ENCODE data around the gene MEX3C. TPM values are rescaled to one million over a fixed set of nuclear protein-coding genes. Genes with fewer than 3 reads are reported as not detected.
A peak's percentile ranks its signal among the peaks of the same experiment; 100 is the strongest.

MEX3C gene
- polyA plus RNA-seq, 2 donors: 8.0 to 8.1 TPM

DNA sequence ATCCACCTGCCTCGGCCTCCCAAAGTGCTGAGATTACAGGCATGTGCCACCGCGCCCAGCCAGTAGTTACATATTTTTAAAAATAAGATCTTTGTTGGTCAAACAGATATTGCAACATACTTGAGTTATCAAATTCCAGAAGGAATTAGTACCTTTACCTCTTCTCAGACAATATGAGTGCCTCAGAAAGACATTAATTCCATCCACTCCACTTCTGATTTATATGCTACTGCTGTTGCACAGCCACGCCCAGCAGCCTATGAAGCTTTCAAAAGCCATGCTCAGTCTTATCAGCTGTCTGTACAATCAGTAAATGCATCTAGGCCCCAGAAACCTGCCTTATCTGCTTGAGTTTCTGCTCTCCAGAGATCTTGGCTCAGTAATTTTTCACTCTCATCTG, 47.8 kb downstream of the MEX3C start:
- Histone ChIP-seq H3K9me3 (ENCODE audit: control insufficient read depth in 2 of 2, insufficient read depth in 1 of 2, low read depth in 1 of 2, low read length in 1 of 2) (peaks cover 0 to 9% of the 10 kb centered on the region in 2 donors), H3K27ac (ENCODE audit: low read depth in 2 of 2, low read length in 1 of 2) (no peak overlapping the region), H3K4me1 (ENCODE audit: control insufficient read depth in 2 of 2, insufficient read depth in 2 of 2, low read length in 1 of 2) (no peaks in the 10 kb centered on the region), H3K27me3 (ENCODE audit: control insufficient read depth in 1 of 2, insufficient read depth in 2 of 2, low read length in 2 of 2) (no peaks in the 10 kb centered on the region), H3K4me3 (ENCODE audit: low read depth in 1 of 2, low read length in 2 of 2) (no peak overlapping the region), H3K36me3 (ENCODE audit: control insufficient read depth in 2 of 2, insufficient read depth in 2 of 2, low read length in 1 of 2) (no peaks in the 10 kb centered on the region)
- WGBS, 2 donors: 94 to 95% methylated on average over 4 of the region's 4 CpGs

DNA sequence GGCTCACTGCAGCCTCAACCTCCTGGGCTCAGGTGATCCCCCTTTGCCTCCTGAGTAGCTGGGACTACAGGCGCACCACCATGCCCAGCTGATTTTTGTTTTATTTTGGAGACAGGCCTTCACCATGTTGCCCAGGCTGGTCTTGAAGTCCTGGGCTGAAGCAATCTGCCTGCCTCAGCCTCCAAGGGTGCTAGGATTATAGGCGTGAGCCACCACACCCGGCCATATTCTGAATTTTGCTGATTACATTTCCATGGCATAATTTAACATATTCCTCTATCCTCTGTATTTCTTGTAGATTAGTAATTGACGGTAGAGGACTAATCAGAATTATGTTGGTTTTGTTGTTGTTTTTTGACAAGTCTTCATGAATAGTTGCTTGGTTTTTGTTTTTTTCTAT, 50.6 kb downstream of the MEX3C start:
- no peaks in the 10 kb centered on the region for H3K4me1 ChIP-seq (ENCODE audit: control insufficient read depth in 2 of 2, insufficient read depth in 2 of 2, low read length in 1 of 2)
- H3K27ac ChIP-seq (ENCODE audit: low read depth in 2 of 2, low read length in 1 of 2): no peak overlapping the region
- WGBS, 2 donors: 69 to 70% methylated on average over 4 of the region's 4 CpGs
- H3K9me3 ChIP-seq (ENCODE audit: control insufficient read depth in 2 of 2, insufficient read depth in 1 of 2, low read depth in 1 of 2, low read length in 1 of 2): peaks cover 0 to 9% of the 10 kb centered on the region in 2 donors
- no peaks in the 10 kb centered on the region for H3K36me3 ChIP-seq (ENCODE audit: control insufficient read depth in 2 of 2, insufficient read depth in 2 of 2, low read length in 1 of 2)
- H3K27me3 ChIP-seq (ENCODE audit: control insufficient read depth in 1 of 2, insufficient read depth in 2 of 2, low read length in 2 of 2): no peaks in the 10 kb centered on the region
- no peak overlapping the region for H3K4me3 ChIP-seq (ENCODE audit: low read depth in 1 of 2, low read length in 2 of 2)

- Histone ChIP-seq H3K36me3 (ENCODE audit: control insufficient read depth in 2 of 2, insufficient read depth in 2 of 2, low read length in 1 of 2) (no peaks in the 10 kb centered on the region), H3K4me1 (ENCODE audit: control insufficient read depth in 2 of 2, insufficient read depth in 2 of 2, low read length in 1 of 2) (peaks cover 4 to 5% of the 10 kb centered on the region in 2 donors)
- WGBS, 2 donors: 93 to 95% methylated on average over 8 of the region's 8 CpGs
These were observed 58.5 kb downstream of the MEX3C start for GRCh38 chr18:51138936-51139335.

DNA sequence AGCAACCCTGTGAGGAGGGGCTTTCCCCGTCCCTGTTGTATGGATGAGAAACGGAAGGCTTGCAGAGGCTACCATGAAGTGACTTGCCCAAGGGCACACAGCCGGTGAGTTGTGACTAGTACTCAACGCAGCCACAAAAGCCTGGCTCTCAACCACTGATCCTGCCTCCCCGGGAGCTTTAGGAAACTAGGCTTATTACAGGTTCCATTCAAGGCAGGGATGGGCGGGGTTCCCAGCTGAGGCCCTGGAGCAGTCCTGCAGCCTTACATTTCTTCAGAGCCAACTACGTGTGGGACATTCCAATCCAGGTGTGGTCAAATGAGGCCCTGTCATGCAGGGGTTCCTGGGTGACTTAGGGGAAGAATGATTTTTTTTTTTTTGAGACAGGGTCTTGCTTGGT, 59.6 kb downstream of the MEX3C start:
- no peaks in the 10 kb centered on the region for H3K27me3 ChIP-seq (ENCODE audit: control insufficient read depth in 1 of 2, insufficient read depth in 2 of 2, low read length in 2 of 2)
- peak overlapping the region in 1 of 2 donors; percentile 10 for H3K27ac ChIP-seq (ENCODE audit: low read depth in 2 of 2, low read length in 1 of 2)
- H3K4me1 ChIP-seq (ENCODE audit: control insufficient read depth in 2 of 2, insufficient read depth in 2 of 2, low read length in 1 of 2): peaks cover 4 to 5% of the 10 kb centered on the region in 2 donors
- no peaks in the 10 kb centered on the region for H3K9me3 ChIP-seq (ENCODE audit: control insufficient read depth in 2 of 2, insufficient read depth in 1 of 2, low read depth in 1 of 2, low read length in 1 of 2)
- no peak overlapping the region for H3K4me3 ChIP-seq (ENCODE audit: low read depth in 1 of 2, low read length in 2 of 2)
- H3K36me3 ChIP-seq (ENCODE audit: control insufficient read depth in 2 of 2, insufficient read depth in 2 of 2, low read length in 1 of 2): no peaks in the 10 kb centered on the region
- WGBS, 2 donors: 55 to 74% methylated on average over 7 of the region's 7 CpGs

More at GRCh38 chr18:51138936-51139335, 58.5 kb downstream of the MEX3C start:
- Histone ChIP-seq H3K4me3 (ENCODE audit: low read depth in 1 of 2, low read length in 2 of 2) (no peak overlapping the region), H3K27ac (ENCODE audit: low read depth in 2 of 2, low read length in 1 of 2) (no peak overlapping the region), H3K27me3 (ENCODE audit: control insufficient read depth in 1 of 2, insufficient read depth in 2 of 2, low read length in 2 of 2) (no peaks in the 10 kb centered on the region), H3K9me3 (ENCODE audit: control insufficient read depth in 2 of 2, insufficient read depth in 1 of 2, low read depth in 1 of 2, low read length in 1 of 2) (no peaks in the 10 kb centered on the region)

- Histone ChIP-seq H3K4me1 (ENCODE audit: control insufficient read depth in 2 of 2, insufficient read depth in 2 of 2, low read length in 1 of 2) (peaks cover 4 to 5% of the 10 kb centered on the region in 2 donors), H3K27me3 (ENCODE audit: control insufficient read depth in 1 of 2, insufficient read depth in 2 of 2, low read length in 2 of 2) (no peaks in the 10 kb centered on the region), H3K27ac (ENCODE audit: low read depth in 2 of 2, low read length in 1 of 2) (no peak overlapping the region), H3K36me3 (ENCODE audit: control insufficient read depth in 2 of 2, insufficient read depth in 2 of 2, low read length in 1 of 2) (no peaks in the 10 kb centered on the region), H3K9me3 (ENCODE audit: control insufficient read depth in 2 of 2, insufficient read depth in 1 of 2, low read depth in 1 of 2, low read length in 1 of 2) (no peaks in the 10 kb centered on the region), H3K4me3 (ENCODE audit: low read depth in 1 of 2, low read length in 2 of 2) (no peak overlapping the region)
- 89 to 91% methylated on average over 21 of the region's 21 CpGs for WGBS, 2 donors
These were observed 60.3 kb downstream of the MEX3C start for GRCh38 chr18:51137026-51137729.

DNA sequence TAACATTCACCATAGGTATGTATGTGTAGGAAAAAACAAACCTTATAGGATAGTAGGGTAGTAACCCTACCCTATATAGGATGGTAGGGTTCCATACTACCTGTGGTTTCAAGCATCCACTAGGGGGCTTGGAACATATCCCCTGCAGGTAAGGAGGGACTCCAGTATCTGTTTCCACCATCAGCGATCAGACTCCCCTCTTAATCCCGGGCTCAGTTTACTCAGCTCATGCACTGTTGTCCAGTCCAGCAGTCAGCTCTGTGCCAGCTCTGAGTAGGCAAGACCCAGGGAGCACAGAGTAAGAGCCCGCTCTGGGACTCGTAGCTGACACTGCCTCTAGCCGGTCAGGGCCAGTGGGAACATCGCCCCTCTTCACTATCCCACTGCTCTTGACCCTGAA, 61.7 kb downstream of the MEX3C start:
- H3K27ac ChIP-seq (ENCODE audit: low read depth in 2 of 2, low read length in 1 of 2): peak overlapping the region in 1 of 2 donors; percentile 9
- H3K4me1 ChIP-seq (ENCODE audit: control insufficient read depth in 2 of 2, insufficient read depth in 2 of 2, low read length in 1 of 2): peaks cover 4 to 5% of the 10 kb centered on the region in 2 donors
- no peaks in the 10 kb centered on the region for H3K36me3 ChIP-seq (ENCODE audit: control insufficient read depth in 2 of 2, insufficient read depth in 2 of 2, low read length in 1 of 2)
- no peaks in the 10 kb centered on the region for H3K9me3 ChIP-seq (ENCODE audit: control insufficient read depth in 2 of 2, insufficient read depth in 1 of 2, low read depth in 1 of 2, low read length in 1 of 2)
- 80 to 82% methylated on average over 6 of the region's 6 CpGs for WGBS, 2 donors
- H3K4me3 ChIP-seq (ENCODE audit: low read depth in 1 of 2, low read length in 2 of 2): no peak overlapping the region
- no peaks in the 10 kb centered on the region for H3K27me3 ChIP-seq (ENCODE audit: control insufficient read depth in 1 of 2, insufficient read depth in 2 of 2, low read length in 2 of 2)

DNA sequence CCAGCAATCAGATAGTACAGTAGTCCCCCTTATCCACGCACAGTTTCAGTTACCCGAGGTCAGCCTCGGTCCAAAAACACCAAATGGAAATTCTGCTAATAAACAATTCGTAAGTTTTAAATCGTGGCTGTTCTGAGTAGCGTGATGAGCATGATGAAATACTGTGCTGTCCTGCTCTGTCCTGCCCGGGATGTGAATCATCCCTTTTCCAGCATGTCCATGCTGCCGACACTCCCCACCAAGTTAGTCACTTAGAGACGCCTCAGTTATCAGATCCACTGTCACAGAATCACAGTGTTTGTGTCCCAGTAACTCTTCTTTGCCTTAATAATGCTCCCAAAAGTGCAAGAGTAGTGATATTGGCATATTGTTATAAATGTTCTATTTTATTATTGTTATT, 62.1 kb downstream of the MEX3C start:
- H3K36me3 ChIP-seq (ENCODE audit: control insufficient read depth in 2 of 2, insufficient read depth in 2 of 2, low read length in 1 of 2): no peaks in the 10 kb centered on the region
- no peak overlapping the region for H3K27ac ChIP-seq (ENCODE audit: low read depth in 2 of 2, low read length in 1 of 2)
- H3K4me1 ChIP-seq (ENCODE audit: control insufficient read depth in 2 of 2, insufficient read depth in 2 of 2, low read length in 1 of 2): peaks cover 4 to 5% of the 10 kb centered on the region in 2 donors
- H3K4me3 ChIP-seq (ENCODE audit: low read depth in 1 of 2, low read length in 2 of 2): no peak overlapping the region
- no peaks in the 10 kb centered on the region for H3K27me3 ChIP-seq (ENCODE audit: control insufficient read depth in 1 of 2, insufficient read depth in 2 of 2, low read length in 2 of 2)
- H3K9me3 ChIP-seq (ENCODE audit: control insufficient read depth in 2 of 2, insufficient read depth in 1 of 2, low read depth in 1 of 2, low read length in 1 of 2): no peaks in the 10 kb centered on the region
- WGBS, 2 donors: 60 to 65% methylated on average over 9 of the region's 9 CpGs

- no peaks in the 10 kb centered on the region for H3K27me3 ChIP-seq (ENCODE audit: control insufficient read depth in 1 of 2, insufficient read depth in 2 of 2, low read length in 2 of 2)
- 93 to 96% methylated on average over 4 of the region's 4 CpGs for WGBS, 2 donors
These were observed 62.8 kb downstream of the MEX3C start for GRCh38 chr18:51134721-51135120.

GRCh38 chr18:51133580-51134160, 63.8 kb downstream of the MEX3C start:
- Histone ChIP-seq H3K9me3 (ENCODE audit: control insufficient read depth in 2 of 2, insufficient read depth in 1 of 2, low read depth in 1 of 2, low read length in 1 of 2) (no peaks in the 10 kb centered on the region), H3K36me3 (ENCODE audit: control insufficient read depth in 2 of 2, insufficient read depth in 2 of 2, low read length in 1 of 2) (no peaks in the 10 kb centered on the region), H3K4me1 (ENCODE audit: control insufficient read depth in 2 of 2, insufficient read depth in 2 of 2, low read length in 1 of 2) (peaks cover 4 to 5% of the 10 kb centered on the region in 2 donors), H3K4me3 (ENCODE audit: low read depth in 1 of 2, low read length in 2 of 2) (no peak overlapping the region), H3K27ac (ENCODE audit: low read depth in 2 of 2, low read length in 1 of 2) (no peak overlapping the region), H3K27me3 (ENCODE audit: control insufficient read depth in 1 of 2, insufficient read depth in 2 of 2, low read length in 2 of 2) (no peaks in the 10 kb centered on the region)
- 77% methylated on average over 12 of the region's 12 CpGs for WGBS, 2 donors

More at GRCh38 chr18:51134721-51135120, 62.8 kb downstream of the MEX3C start:
- Histone ChIP-seq H3K27ac (ENCODE audit: low read depth in 2 of 2, low read length in 1 of 2) (no peak overlapping the region), H3K36me3 (ENCODE audit: control insufficient read depth in 2 of 2, insufficient read depth in 2 of 2, low read length in 1 of 2) (no peaks in the 10 kb centered on the region), H3K9me3 (ENCODE audit: control insufficient read depth in 2 of 2, insufficient read depth in 1 of 2, low read depth in 1 of 2, low read length in 1 of 2) (no peaks in the 10 kb centered on the region), H3K4me1 (ENCODE audit: control insufficient read depth in 2 of 2, insufficient read depth in 2 of 2, low read length in 1 of 2) (peaks cover 4 to 5% of the 10 kb centered on the region in 2 donors), H3K4me3 (ENCODE audit: low read depth in 1 of 2, low read length in 2 of 2) (no peak overlapping the region)
